H9 (cell line): ENCODE measurements around the gene NPPC. TPM values are rescaled to one million over a fixed set of nuclear protein-coding genes. Genes with fewer than 3 reads are reported as not detected.

Experiments used
- DNase-seq: peaks from one replicate; pipeline ENCODE4 v3.0.0-alpha.2; 2017
- H2AFZ ChIP-seq: one replicate; pipeline ENCODE4 v1.6.1; 2013; ENCODE audit warnings: mild to moderate bottlenecking, low read length, control low read depth, moderate library complexity
- H2AK5ac ChIP-seq: 2 replicates; pipeline ENCODE4 v1.6.1; 2013; ENCODE audit warnings: low read length, control low read depth, mixed read lengths; ENCODE audit not compliant: insufficient read length
- H2BK120ac ChIP-seq: one replicate; pipeline ENCODE4 v1.6.1; 2013; ENCODE audit warnings: low read depth, mild to moderate bottlenecking, low read length, control low read depth, inconsistent platforms; ENCODE audit not compliant: poor library complexity, severe bottlenecking
- H2BK12ac ChIP-seq: 2 replicates; pipeline ENCODE4 v1.6.1; 2013; ENCODE audit warnings: low read length, control low read depth, mixed read lengths, low read depth; ENCODE audit not compliant: insufficient read length
- H2BK15ac ChIP-seq: 2 replicates; pipeline ENCODE4 v1.6.1; 2013; ENCODE audit warnings: low read depth, low read length, control low read depth
- H2BK20ac ChIP-seq: one replicate; pipeline ENCODE4 v1.6.1; 2013; ENCODE audit warnings: low read depth, mild to moderate bottlenecking, low read length, control low read depth, inconsistent platforms; ENCODE audit not compliant: poor library complexity, severe bottlenecking
- H2BK5ac ChIP-seq: 2 replicates; pipeline ENCODE4 v1.6.1; 2013; ENCODE audit warnings: low read length, control low read depth, mixed read lengths; ENCODE audit not compliant: insufficient read length
- H3K14ac ChIP-seq: 2 replicates; pipeline ENCODE4 v1.6.1; 2013; ENCODE audit warnings: low read length, control low read depth; ENCODE audit not compliant: insufficient read depth
- H3K18ac ChIP-seq: 2 replicates; pipeline ENCODE4 v1.6.1; 2013; ENCODE audit warnings: low read depth, mild to moderate bottlenecking, mixed read lengths, low read length, control low read depth; ENCODE audit not compliant: insufficient read length
- H3K23ac ChIP-seq: 2 replicates; pipeline ENCODE4 v1.6.1; 2013; ENCODE audit warnings: low read length, control low read depth, mixed read lengths, low read depth; ENCODE audit not compliant: insufficient read length
- H3K23me2 ChIP-seq: 2 replicates; pipeline ENCODE4 v1.6.1; 2013; ENCODE audit warnings: low read depth, mild to moderate bottlenecking, mixed read lengths, low read length, control low read depth; ENCODE audit not compliant: insufficient read length, poor library complexity, severe bottlenecking
- H3K27ac ChIP-seq: 2 replicates; pipeline ENCODE4 v1.5.1; 2013; ENCODE audit warnings: low read length, control low read depth, mixed read lengths, low read depth; ENCODE audit not compliant: insufficient read length
- H3K27me3 ChIP-seq: 2 replicates; pipeline ENCODE4 v1.6.1; 2013; ENCODE audit warnings: low read length, control low read depth, inconsistent platforms; ENCODE audit not compliant: insufficient read depth
- H3K4ac ChIP-seq: 2 replicates; pipeline ENCODE4 v1.6.1; 2013; ENCODE audit warnings: low read depth, mild to moderate bottlenecking, control low read depth, inconsistent platforms, low read length, moderate library complexity
- H3K4me1 ChIP-seq: 2 replicates; pipeline ENCODE4 v1.6.1; 2013; ENCODE audit warnings: low read length, control low read depth, inconsistent platforms; ENCODE audit not compliant: insufficient read depth
- H3K4me2 ChIP-seq: 2 replicates; pipeline ENCODE4 v1.6.1; 2013; ENCODE audit warnings: low read length, control low read depth, mixed read lengths; ENCODE audit not compliant: insufficient read length, insufficient read depth
- H3K56ac ChIP-seq: 2 replicates; pipeline ENCODE4 v1.6.1; 2013; ENCODE audit warnings: low read depth, mild to moderate bottlenecking, mixed read lengths, low read length, control low read depth; ENCODE audit not compliant: insufficient read length
- H3K79me1 ChIP-seq: 2 replicates; pipeline ENCODE4 v1.6.1; 2013; ENCODE audit warnings: low read depth, mild to moderate bottlenecking, moderate library complexity, low read length, control low read depth, inconsistent platforms; ENCODE audit not compliant: insufficient read depth, poor library complexity, severe bottlenecking
- H3K79me2 ChIP-seq: 2 replicates; pipeline ENCODE4 v1.6.1; 2013; ENCODE audit warnings: low read length, control low read depth, inconsistent platforms; ENCODE audit not compliant: insufficient read depth
- H3K9ac ChIP-seq: 2 replicates; pipeline ENCODE4 v1.6.1; 2013; ENCODE audit warnings: low read length, control low read depth, mixed read lengths; ENCODE audit not compliant: insufficient read length; ENCODE audit errors: extremely low read depth
- H3K9me3 ChIP-seq: one replicate; pipeline ENCODE4 v1.6.1; 2013; ENCODE audit warnings: low read depth, low read length, inconsistent platforms; ENCODE audit not compliant: control insufficient read depth
- H3T11ph ChIP-seq: one replicate; pipeline ENCODE4 v1.6.1; 2013; ENCODE audit warnings: mild to moderate bottlenecking, low read length, control low read depth, inconsistent platforms
- H4K20me1 ChIP-seq: one replicate; pipeline ENCODE4 v1.6.1; 2013; ENCODE audit not compliant: control insufficient read depth, insufficient read length, insufficient read depth
- H4K5ac ChIP-seq: 2 replicates; pipeline ENCODE4 v1.6.1; 2013; ENCODE audit warnings: low read depth, mild to moderate bottlenecking, mixed read lengths, low read length, control low read depth; ENCODE audit not compliant: insufficient read length
- H4K8ac ChIP-seq: replicated peaks from 2 replicates; pipeline ENCODE4 v1.6.1; 2013; ENCODE audit warnings: low read length, control low read depth, mixed read lengths, low read depth; ENCODE audit not compliant: insufficient read length
- H4K91ac ChIP-seq: 2 replicates; pipeline ENCODE4 v1.6.1; 2013; ENCODE audit warnings: low read depth, mild to moderate bottlenecking, moderate library complexity, mixed read lengths, low read length, control low read depth; ENCODE audit not compliant: insufficient read length
- H3K27ac Mint-ChIP-seq, 3 experiments: 2 replicates in 2 of 3; 3 replicates in 1 of 3; pipeline ENCODE4 v1.8.0; 2020 to 2021; ENCODE audit warnings: mixed read lengths in 3 of 3, mild to moderate bottlenecking in 1 of 3, moderate library complexity in 1 of 3
- H3K27me3 Mint-ChIP-seq: 2 replicates; pipeline ENCODE4 v1.8.0; 2021; ENCODE audit warnings: low read depth, mild to moderate bottlenecking, moderate library complexity, mixed read lengths
- H3K36me3 Mint-ChIP-seq, 3 experiments: 2 replicates in 2 of 3; 3 replicates in 1 of 3; pipeline ENCODE4 v1.8.0; 2020 to 2021; ENCODE audit warnings: low read depth in 3 of 3, mixed read lengths in 3 of 3; ENCODE audit not compliant: insufficient read depth in 1 of 3
- H3K4me1 Mint-ChIP-seq, 2 experiments: 2 replicates each; pipeline ENCODE4 v1.8.0; 2020; ENCODE audit warnings: mixed read lengths in 2 of 2
- H3K4me3 Mint-ChIP-seq, 2 experiments: 2 replicates in 1 of 2; 3 replicates in 1 of 2; pipeline ENCODE4 v1.8.0; 2020 to 2021; ENCODE audit warnings: mild to moderate bottlenecking in 2 of 2, mixed read lengths in 2 of 2, moderate library complexity in 1 of 2
- H3K9me3 Mint-ChIP-seq, 2 experiments: 2 replicates in 1 of 2; 3 replicates in 1 of 2; pipeline ENCODE4 v1.8.0; 2020; ENCODE audit warnings: mild to moderate bottlenecking in 2 of 2, mixed read lengths in 2 of 2, moderate library complexity in 1 of 2
- CTCF ChIP-seq: fragments of 200-600 bp; sonication (generic); conservative IDR thresholded peaks from 3 replicates; pipeline ENCODE4 v1.8.0; 2021; ENCODE audit warnings: antibody characterized with exemption, mild to moderate bottlenecking
- WGBS: extraction: QIAGEN DNeasy Blood & Tissue Kit; methylation state at CpG from one replicate; pipeline ENCODE4 v1.1.7; 2013; ENCODE audit warnings: missing lambda C conversion rate, low lambda C conversion rate, mixed read lengths; ENCODE audit not compliant: insufficient read length; ENCODE audit errors: extremely low coverage; 5-methylcytosine and 5-hydroxymethylcytosine counted together
- total RNA-seq: library from RNA; stranded (reverse); gene quantifications from 2 replicates; pipeline ENCODE4 v1.2.1, GENCODE V29; 2021

The NPPC gene
- total RNA-seq, 1 experiment from 2014 or later: 1.1 TPM

DNA sequence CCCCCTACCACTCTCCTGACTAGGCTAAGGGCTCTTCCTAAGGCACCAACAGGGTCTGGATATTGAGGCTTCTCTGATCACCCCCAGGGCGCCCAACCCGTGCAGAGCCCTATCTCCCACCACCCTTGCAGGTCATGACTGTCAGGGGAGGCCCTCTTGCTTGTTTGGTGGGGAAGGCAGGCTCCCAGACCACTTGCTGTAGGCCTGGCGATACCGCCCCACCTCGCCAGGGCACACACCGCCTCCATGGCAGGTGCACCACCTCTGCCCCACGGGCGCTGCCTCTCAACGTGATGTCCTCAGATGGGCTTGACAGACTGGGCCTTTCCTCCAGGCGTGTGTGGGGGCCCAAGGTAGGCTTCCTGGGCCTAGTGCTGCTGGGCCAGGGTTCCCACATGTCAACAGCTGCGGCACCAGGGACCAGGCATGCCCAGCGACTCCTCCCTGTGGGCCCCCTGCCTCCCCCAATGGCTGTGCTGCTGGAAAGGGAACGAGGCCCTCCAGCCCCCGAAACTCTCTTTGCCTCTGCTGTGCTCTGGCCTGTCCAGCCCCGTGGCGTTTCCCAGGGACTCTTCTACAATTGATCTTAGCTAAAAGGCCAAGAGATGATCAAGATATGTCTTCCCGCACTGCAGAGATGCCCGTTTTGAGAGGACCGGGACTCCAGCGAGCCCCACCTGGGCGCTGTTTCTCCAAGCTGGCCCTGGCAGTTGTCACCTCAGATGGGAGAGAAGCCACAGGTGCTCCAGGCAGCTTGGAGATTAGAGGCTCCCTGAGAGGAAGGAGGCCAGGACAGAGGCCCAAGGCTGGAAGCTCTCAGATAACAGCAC lies 7.5 kb downstream of the NPPC start:
- Histone ChIP-seq H3K4me1 (no peaks in the 10 kb centered on the region), H3K4ac (no peak overlapping the region), H3K56ac (no peak overlapping the region), H3K27ac (no peak overlapping the region), H2BK15ac (no peak overlapping the region), H2AK5ac (no peak overlapping the region), H2AFZ (no peak overlapping the region), H4K91ac (no peak overlapping the region), H4K20me1 (no peaks in the 10 kb centered on the region), H3K27me3 (no peaks in the 10 kb centered on the region), H3K18ac (no peak overlapping the region), H2BK5ac (no peak overlapping the region), H3K4me2 (no peak overlapping the region), H3K9ac (no peak overlapping the region), H3K23me2 (no peaks in the 10 kb centered on the region), H3K14ac (no peak overlapping the region), H3K79me2 (no peaks in the 10 kb centered on the region), H4K5ac (no peak overlapping the region), H2BK20ac (no peak overlapping the region), H3K23ac (no peak overlapping the region), H3T11ph (no peak overlapping the region), H2BK120ac (no peak overlapping the region), H4K8ac (no peak overlapping the region), H2BK12ac (no peak overlapping the region), H3K9me3 (no peaks in the 10 kb centered on the region), H3K79me1 (no peaks in the 10 kb centered on the region)
- Mint-ChIP-seq H3K4me3 (no peak overlapping the region), H3K27me3 (peaks cover 12% of the 10 kb centered on the region), H3K36me3 (no peaks in the 10 kb centered on the region), H3K27ac (no peak overlapping the region; a peak in 2 of 7 replicates), H3K9me3 (no peaks in the 10 kb centered on the region), H3K4me1 (peaks cover 3 to 9% of the 10 kb centered on the region in 2 experiments)
- no CpG with 5 or more reads among the region's 21 CpGs for WGBS
- no peak for TF ChIP-seq CTCF
- DNase-seq: no peak
